K562 (cell line): ENCODE data around the gene MERTK. TPM values are rescaled to one million over a fixed set of nuclear protein-coding genes. Genes with fewer than 3 reads are reported as not detected.

Experiments used
- ATF6 ChIP-seq: sonication (generic); formaldehyde crosslinking; IDR thresholded peaks from 2 replicates; pipeline ENCODE4 v1.4.0; 2020; ENCODE audit warnings: mild to moderate bottlenecking, missing genetic modification reagents
- BRF2 ChIP-seq: IDR thresholded peaks from 3 replicates; pipeline ENCODE4 v1.6.1; 2011; ENCODE audit warnings: borderline replicate concordance, mild to moderate bottlenecking; ENCODE audit not compliant: insufficient read length, insufficient read depth
- CBFA2T3 ChIP-seq: fragments of 450-650 bp; IDR thresholded peaks from 2 replicates; pipeline ENCODE4 v1.6.1; 2017
- CTBP1 ChIP-seq: fragments of 450-650 bp; IDR thresholded peaks from 2 replicates; pipeline ENCODE4 v1.6.1; 2016; ENCODE audit warnings: borderline replicate concordance
- E2F3 ChIP-seq: fragments of 250-450 bp; sonication (Bioruptor Pico); IDR thresholded peaks from 2 replicates; pipeline ENCODE4 v1.4.0; 2020; ENCODE audit warnings: mild to moderate bottlenecking
- HCFC1 ChIP-seq: IDR thresholded peaks from 2 replicates; pipeline ENCODE4 v1.6.1; 2012; ENCODE audit warnings: low read depth, low read length, improper control_type of control experiment
- HMGXB4 ChIP-seq: sonication (generic); formaldehyde crosslinking; IDR thresholded peaks from 2 replicates; pipeline ENCODE4 v1.8.1; 2023; ENCODE audit warnings: mild to moderate bottlenecking, missing genetic modification reagents
- KDM5B ChIP-seq: fragments of 200-600 bp; sonication (generic); IDR thresholded peaks from 2 replicates; pipeline ENCODE4 v1.6.1; 2012; ENCODE audit warnings: low read depth, mild to moderate bottlenecking, moderate library complexity, low read length, control low read depth, inconsistent platforms; ENCODE audit not compliant: insufficient replicate concordance
- NFATC3 ChIP-seq: fragments of 450-650 bp; IDR thresholded peaks from 2 replicates; pipeline ENCODE4 v1.6.1; 2017; ENCODE audit warnings: mild to moderate bottlenecking
- NFXL1 ChIP-seq: fragments of 450-650 bp; formaldehyde crosslinking; IDR thresholded peaks from 2 replicates; pipeline ENCODE4 v1.4.0; 2021; ENCODE audit warnings: mild to moderate bottlenecking
- RAD51 ChIP-seq: fragments of 450-650 bp; IDR thresholded peaks from 2 replicates; pipeline ENCODE4 v1.7.1; 2016; ENCODE audit warnings: low read depth, mild to moderate bottlenecking, borderline replicate concordance
- TFAP4 ChIP-seq: sonication (generic); formaldehyde crosslinking; IDR thresholded peaks from 2 replicates; pipeline ENCODE4 v1.8.0; 2022; ENCODE audit warnings: missing genetic modification reagents, mild to moderate bottlenecking, moderate library complexity, borderline replicate concordance
- XRCC5 ChIP-seq: fragments of 200-400 bp; formaldehyde crosslinking; IDR thresholded peaks from 2 replicates; pipeline ENCODE4 v1.6.1; 2017; ENCODE audit warnings: low read depth, mild to moderate bottlenecking, low read length
- ZBTB1 ChIP-seq: sonication (generic); formaldehyde crosslinking; IDR thresholded peaks from 2 replicates; pipeline ENCODE4 v1.8.1; 2023; ENCODE audit warnings: missing genetic modification reagents, low read depth, mild to moderate bottlenecking, borderline replicate concordance
- ZBTB17 ChIP-seq: fragments of 450-650 bp; formaldehyde crosslinking; IDR thresholded peaks from 2 replicates; pipeline ENCODE4 v1.4.0; 2020; ENCODE audit warnings: mild to moderate bottlenecking
- ZBTB9 ChIP-seq: fragments of 450-650 bp; formaldehyde crosslinking; IDR thresholded peaks from 2 replicates; pipeline ENCODE4 v1.4.0; 2020; ENCODE audit warnings: mild to moderate bottlenecking, moderate library complexity
- ZEB2 ChIP-seq: fragments of 450-650 bp; IDR thresholded peaks from 2 replicates; pipeline ENCODE4 v1.6.1; 2016
- ZNF316 ChIP-seq: fragments of 450-650 bp; IDR thresholded peaks from 2 replicates; pipeline ENCODE4 v1.6.1; 2016
- ZNF830 ChIP-seq: fragments of 250-450 bp; sonication (Bioruptor Pico); IDR thresholded peaks from 2 replicates; pipeline ENCODE4 v1.5.0; 2021; ENCODE audit warnings: mild to moderate bottlenecking
- polyA plus RNA-seq, 8 experiments: library from polyadenylated mRNA; depleted of rRNA in 4 of 8; stranded (reverse) in 5 of 8; unstranded in 3 of 8; fragments of >200 nt; fragmentation: Nextera tagmentation in 2 of 8; fragmentation: Illumina TruSeq in 1 of 8; extraction: Ambion mirVana in 2 of 8; extraction: Trizol in 1 of 8; gene quantifications; 2 replicates each; pipeline versions ENCODE4 v1.2.1 to v1.2.3, GENCODE V29; 2011 to 2014; ENCODE audit warnings: inconsistent platforms in 1 of 8, missing spikeins in 1 of 8
- total RNA-seq, 7 experiments: library from RNA; depleted of rRNA in 6 of 7; stranded (reverse); fragments of >200 nt in 6 of 7; fragmentation: Illumina TruSeq in 2 of 7; extraction: Trizol in 2 of 7; gene quantifications; 2 replicates each; pipeline versions ENCODE4 v1.2.1 to v1.2.3, GENCODE V29; 2011 to 2021; ENCODE audit warnings: low replicate concordance in 1 of 7

The MERTK gene
- total and polyA plus RNA-seq, 9 of the 15 experiments (the other 6 are each of a cell fraction or from before 2014, with no cell fraction given), result 0.23 to 1.6 (median 0.74) TPM

- peak; percentile 93 for TF ChIP-seq KDM5B
- peak; percentile 67 for TF ChIP-seq HCFC1
- 0 out of 2 replicates have a peak, but pooled peaks have one; percentile 10 for TF ChIP-seq E2F3
- TF ChIP-seq NFATC3, result 0 out of 2 replicates have a peak, but pooled peaks have one; percentile 51
- peak; percentile 21; the same call in 1 of the 2 replicates for TF ChIP-seq RAD51
- peak; percentile 15; the same call in 1 of the 2 replicates for TF ChIP-seq ZBTB9
- TF ChIP-seq HMGXB4 (CRISPR knock-in tag), result peak; percentile 53; the same call in 1 of the 2 replicates
- TF ChIP-seq ZNF830, result 0 out of 2 replicates have a peak, but pooled peaks have one; percentile 15
- peak; percentile 63 for TF ChIP-seq TFAP4 (CRISPR knock-in tag)
- peak; percentile 59; the same call in 1 of the 2 replicates for TF ChIP-seq XRCC5
- TF ChIP-seq CTBP1, result no peak; the same call in 1 of the 2 replicates
- TF ChIP-seq ZEB2, result no peak
- TF ChIP-seq ZBTB17 (CRISPR knock-in tag), result no peak
- TF ChIP-seq ZBTB1 (CRISPR knock-in tag), result peak; percentile 77; the same call in 1 of the 2 replicates
- TF ChIP-seq ZNF316, result peak; percentile 34; the same call in 1 of the 2 replicates
- TF ChIP-seq BRF2, result no peak
- TF ChIP-seq NFXL1, result no peak
- no peak for TF ChIP-seq CBFA2T3
- peak; percentile 84; the same call in 1 of the 2 replicates for TF ChIP-seq ATF6 (CRISPR knock-in tag)
Measured at GRCh38 chr2:111883661-111884591, 14.5 kb upstream of the MERTK start, which contains the start of gene ANAPC1 (continued).
